ENCODE measurements around the gene TREH.
"Not testable (repeated sequence)": the region's sequence is repeated elsewhere in the genome, so short reads cannot be mapped to it uniquely, and the experiment has no call there.

The TREH gene

DNA sequence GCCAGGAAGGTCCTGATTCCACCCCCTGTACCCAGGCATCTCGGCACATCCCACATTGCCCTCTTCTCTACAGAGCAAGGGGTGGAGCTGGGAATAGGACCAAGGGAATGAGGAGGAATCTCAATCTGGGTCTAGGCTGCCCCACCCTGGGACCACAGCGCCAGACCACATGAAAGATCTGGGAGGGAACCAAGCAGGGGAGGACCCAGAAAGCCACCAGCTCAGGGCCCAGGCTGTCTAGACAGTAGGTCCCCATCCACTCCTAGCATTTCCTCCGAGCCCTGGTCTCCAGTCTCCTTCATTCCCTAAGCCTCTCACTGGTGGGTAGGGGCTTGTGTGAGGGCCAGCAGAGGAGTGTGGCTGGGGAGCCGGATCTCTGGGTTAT, 60.5 kb downstream of the TREH start:
- peak overlapping the region; percentile 45 for H3K27ac ChIP-seq
- TF ChIP-seq, protein P1, sequence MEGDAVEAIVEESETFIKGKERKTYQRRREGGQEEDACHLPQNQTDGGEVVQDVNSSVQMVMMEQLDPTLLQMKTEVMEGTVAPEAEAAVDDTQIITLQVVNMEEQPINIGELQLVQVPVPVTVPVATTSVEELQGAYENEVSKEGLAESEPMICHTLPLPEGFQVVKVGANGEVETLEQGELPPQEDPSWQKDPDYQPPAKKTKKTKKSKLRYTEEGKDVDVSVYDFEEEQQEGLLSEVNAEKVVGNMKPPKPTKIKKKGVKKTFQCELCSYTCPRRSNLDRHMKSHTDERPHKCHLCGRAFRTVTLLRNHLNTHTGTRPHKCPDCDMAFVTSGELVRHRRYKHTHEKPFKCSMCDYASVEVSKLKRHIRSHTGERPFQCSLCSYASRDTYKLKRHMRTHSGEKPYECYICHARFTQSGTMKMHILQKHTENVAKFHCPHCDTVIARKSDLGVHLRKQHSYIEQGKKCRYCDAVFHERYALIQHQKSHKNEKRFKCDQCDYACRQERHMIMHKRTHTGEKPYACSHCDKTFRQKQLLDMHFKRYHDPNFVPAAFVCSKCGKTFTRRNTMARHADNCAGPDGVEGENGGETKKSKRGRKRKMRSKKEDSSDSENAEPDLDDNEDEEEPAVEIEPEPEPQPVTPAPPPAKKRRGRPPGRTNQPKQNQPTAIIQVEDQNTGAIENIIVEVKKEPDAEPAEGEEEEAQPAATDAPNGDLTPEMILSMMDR (conservative IDR thresholded peaks at IDR 0.05) = no peak

DNA sequence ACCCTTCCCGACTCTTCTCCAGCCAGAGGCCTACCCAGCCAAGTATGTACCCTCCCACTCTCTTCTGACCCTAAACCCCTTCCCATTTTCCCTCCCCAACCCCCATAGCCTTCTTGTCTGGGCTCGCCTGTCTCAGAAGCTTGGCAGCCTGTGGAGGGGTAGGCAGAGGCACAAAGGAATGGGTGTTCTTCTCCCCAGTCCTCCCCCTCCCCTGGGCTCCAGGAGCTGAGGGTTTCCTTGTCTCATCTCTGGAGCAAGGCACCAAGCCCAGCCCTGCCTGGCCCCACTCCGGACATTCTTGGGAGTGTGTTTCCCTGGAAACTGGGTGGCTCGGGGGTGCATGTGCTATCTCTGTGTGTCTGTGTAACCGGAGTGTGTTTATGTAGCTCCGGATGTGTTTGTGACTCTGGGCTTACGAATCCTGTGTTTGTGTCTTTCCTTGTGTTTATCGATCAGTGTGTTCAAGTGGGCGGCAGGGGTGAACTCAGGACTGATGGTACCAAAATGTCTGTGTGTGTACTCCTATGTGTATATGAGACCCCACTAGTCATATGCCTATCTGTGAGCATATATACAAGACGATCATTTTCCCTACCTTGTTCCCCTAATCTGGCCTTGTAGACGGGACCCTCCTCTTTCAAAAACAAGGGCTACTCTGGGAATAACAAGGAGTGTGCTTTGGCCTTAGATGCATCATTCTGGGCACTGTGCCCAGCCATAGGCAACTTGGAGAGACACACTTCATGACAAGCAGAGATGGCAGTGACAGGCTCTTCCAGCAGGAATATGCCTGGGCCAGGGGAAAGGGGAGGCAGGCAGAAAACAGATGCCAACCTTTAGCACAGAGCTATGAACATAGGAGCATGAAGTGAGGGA, 61.1 kb downstream of the TREH start:
- H3K27ac ChIP-seq = peak overlapping the region; percentile 45
- TF ChIP-seq, protein P1 (conservative IDR thresholded peaks at IDR 0.05) = no peak

DNA sequence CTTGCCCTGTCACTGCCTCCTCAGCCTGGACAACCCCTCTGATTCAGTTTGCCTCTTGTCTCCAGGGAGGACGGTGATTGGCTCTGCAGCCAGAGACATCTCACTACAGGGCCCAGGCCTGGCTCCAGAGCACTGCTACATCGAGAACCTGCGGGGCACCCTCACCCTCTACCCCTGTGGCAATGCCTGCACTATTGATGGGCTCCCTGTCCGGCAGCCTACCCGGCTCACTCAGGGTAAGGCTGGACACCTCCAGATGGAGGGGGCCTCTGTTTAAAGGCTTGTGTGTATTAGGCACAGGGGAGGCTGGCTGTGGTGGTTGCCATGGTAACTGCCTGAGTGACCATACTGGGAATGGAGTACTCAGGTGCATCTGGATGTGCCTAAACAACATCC, 63.5 kb downstream of the TREH start:
- TF ChIP-seq, protein P1 (conservative IDR thresholded peaks at IDR 0.05) = no peak
- no peak overlapping the region for H3K27ac ChIP-seq

DNA sequence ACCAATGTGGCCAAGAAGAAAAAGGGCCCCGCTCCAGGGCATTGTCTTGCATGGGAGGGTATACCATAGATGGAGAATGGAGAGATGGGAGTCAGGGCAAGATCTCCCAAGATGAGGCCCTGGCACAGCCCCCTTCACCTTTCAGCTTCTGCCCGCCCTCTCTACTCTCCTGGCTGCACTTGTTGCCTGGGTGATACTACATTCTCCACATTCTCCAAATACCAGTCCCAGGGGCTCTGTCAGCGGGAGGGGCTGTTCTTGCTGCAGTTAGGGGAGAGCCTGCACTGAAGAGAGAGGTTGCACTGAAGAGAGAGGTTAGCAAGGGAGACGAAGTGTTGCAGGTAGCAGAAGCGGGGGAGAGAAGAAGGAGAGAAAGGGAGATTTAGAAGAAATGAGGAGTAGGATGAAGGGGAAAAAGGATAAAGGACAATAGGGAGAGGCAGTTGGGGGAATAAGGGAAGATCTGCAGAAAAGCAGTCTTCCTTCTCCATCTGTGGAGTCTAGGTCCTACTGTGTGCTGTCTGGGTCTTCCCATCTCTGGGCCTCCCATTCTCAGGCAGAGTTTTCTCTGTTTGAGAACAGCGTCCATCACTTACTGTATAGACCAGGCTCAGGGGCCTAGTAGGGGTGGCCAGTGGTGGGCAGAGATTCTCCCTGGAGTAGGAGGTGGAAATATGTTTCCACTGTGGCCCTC, 64.0 kb downstream of the TREH start:
- TF ChIP-seq, protein P1 (conservative IDR thresholded peaks at IDR 0.05) = no peak
- H3K27ac ChIP-seq = no peak overlapping the region

DNA sequence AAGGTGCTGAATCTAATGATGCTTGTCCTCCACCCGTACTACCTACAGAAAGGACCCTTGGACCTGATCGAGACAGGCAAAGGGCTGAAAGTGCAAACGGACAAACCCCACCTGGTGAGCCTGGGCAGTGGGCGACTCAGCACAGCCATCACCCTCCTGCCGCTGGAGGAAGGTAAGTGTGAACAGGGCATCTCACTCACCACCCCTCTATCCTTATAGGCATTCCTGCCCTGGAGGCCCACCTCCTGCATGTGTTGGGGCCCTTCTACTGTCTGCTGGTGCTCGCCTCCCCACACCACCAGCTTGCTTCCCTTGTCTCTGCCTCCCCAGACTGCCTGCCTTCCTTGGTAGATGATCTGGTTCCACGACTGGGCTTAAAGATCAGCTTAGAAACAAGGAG, 64.9 kb downstream of the TREH start:
- TF ChIP-seq, protein P1 (conservative IDR thresholded peaks at IDR 0.05) = no peak
- H3K27ac ChIP-seq = no peak overlapping the region

DNA sequence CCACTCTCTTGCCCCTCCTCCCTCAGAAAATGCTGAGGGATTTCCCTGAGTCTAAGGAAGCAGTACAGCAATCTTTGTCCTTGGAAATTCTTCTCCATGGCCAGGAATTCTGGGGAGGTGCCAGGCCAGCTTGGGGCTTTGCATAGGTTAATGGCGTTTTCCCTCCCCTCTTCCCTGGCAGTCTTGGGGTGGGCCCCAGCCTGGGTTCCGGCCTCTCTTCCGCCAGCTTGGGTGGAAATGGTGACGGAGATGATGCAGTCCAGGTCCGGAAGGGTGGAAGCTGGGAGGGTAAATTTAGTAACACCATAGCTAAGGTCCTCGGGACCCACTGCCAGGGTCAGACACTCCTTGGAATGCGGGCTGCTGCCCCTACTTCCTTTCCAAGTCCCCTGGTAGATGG, 67.1 kb downstream of the TREH start:
- TF ChIP-seq, protein P1 (conservative IDR thresholded peaks at IDR 0.05) = no peak

DNA sequence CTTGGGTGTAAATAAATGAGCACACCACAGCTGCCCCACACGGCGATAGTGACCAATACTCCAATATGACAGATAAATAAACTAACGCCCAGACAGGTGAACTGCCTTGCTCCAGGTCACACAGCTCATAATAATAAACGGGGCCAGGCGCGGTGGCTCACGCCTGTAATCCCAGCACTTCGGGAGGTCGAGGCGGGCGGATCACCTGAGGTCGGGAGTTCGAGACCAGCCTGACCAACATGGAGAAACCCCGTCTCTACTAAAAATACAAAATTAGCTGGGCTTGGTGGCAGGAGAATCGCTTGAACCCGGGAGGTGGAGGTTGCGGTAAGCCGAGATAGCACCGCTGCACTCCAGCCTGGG, 68.0 kb downstream of the TREH start:
- H3K27ac ChIP-seq = not testable (repeated sequence)

More for the DNA sequence above, 67.1 kb downstream of the TREH start:
- H3K27ac ChIP-seq = no peak overlapping the region
